CD4-positive, alpha-beta T cell (primary cell): ENCODE data around the gene SDC1. TPM values are rescaled to one million over a fixed set of nuclear protein-coding genes. Genes with fewer than 3 reads are reported as not detected.

Experiments
- ATAC-seq: fragments of 200-7000 bp; cut with Tn5 transposase; one replicate; pipeline ENCODE4 v1.10.0; 2022; ENCODE audit warnings: mild to moderate bottlenecking; ENCODE audit not compliant: poor library complexity
- CTCF ChIA-PET: fragments of 350-600 bp; sonication (Branson Sonifier 250); formaldehyde crosslinking; loops from one replicate; lab custom pipeline; 2021; ENCODE audit warnings: antibody characterized with exemption, inconsistent platforms; lab: Charles Lee
- POLR2A ChIA-PET: fragments of 350-600 bp; sonication (Branson Sonifier 250); formaldehyde crosslinking; loops from one replicate; lab custom pipeline; 2021; ENCODE audit warnings: antibody characterized with exemption, inconsistent platforms; lab: Charles Lee
- DNase-seq, 14 experiments: peaks; one replicate each; pipeline ENCODE4 v3.0.0-alpha.2; 2013 to 2020; ENCODE audit warnings: mixed read lengths in 2 of 14
- H3K27ac ChIP-seq, 2 donors: one replicate each; pipeline versions ENCODE4 v1.5.1 to v1.7.0; 2013; ENCODE audit warnings: low read length in 2 of 2, low read depth in 1 of 2, mild to moderate bottlenecking in 1 of 2
- H3K27me3 ChIP-seq, 2 experiments: 1 replicate in 1 of 2; 2 replicates in 1 of 2; pipeline versions ENCODE4 v1.6.1 to v1.7.0; 2013; ENCODE audit warnings: low read length in 2 of 2, control low read depth in 1 of 2, mild to moderate bottlenecking in 1 of 2, moderate library complexity in 1 of 2; ENCODE audit not compliant: insufficient read depth in 2 of 2, control insufficient read depth in 1 of 2
- H3K36me3 ChIP-seq: one replicate; pipeline ENCODE4 v1.6.1; 2013; ENCODE audit warnings: low read length, control low read depth; ENCODE audit not compliant: insufficient read depth
- H3K4me1 ChIP-seq: one replicate; pipeline ENCODE4 v1.6.1; 2013; ENCODE audit warnings: low read length, control low read depth; ENCODE audit not compliant: insufficient read depth
- H3K4me3 ChIP-seq: one replicate; pipeline ENCODE4 v1.5.1; 2013; ENCODE audit warnings: mild to moderate bottlenecking, low read length, moderate library complexity
- H3K9me3 ChIP-seq, 2 experiments: 1 replicate in 1 of 2; 2 replicates in 1 of 2; pipeline versions ENCODE4 v1.6.1 to v1.7.0; 2013; ENCODE audit warnings: low read length in 2 of 2, mild to moderate bottlenecking in 2 of 2, control low read depth in 1 of 2, moderate library complexity in 1 of 2; ENCODE audit not compliant: control insufficient read depth in 1 of 2, insufficient read depth in 1 of 2
- H3K27ac Mint-ChIP-seq: one replicate; pipeline ENCODE4 v1.8.0; 2020; ENCODE audit warnings: mixed read lengths
- H3K27me3 Mint-ChIP-seq: one replicate; pipeline ENCODE4 v1.8.0; 2021; ENCODE audit warnings: mixed read lengths
- H3K36me3 Mint-ChIP-seq: one replicate; pipeline ENCODE4 v1.8.0; 2021; ENCODE audit warnings: low read depth, mixed read lengths
- H3K4me1 Mint-ChIP-seq: one replicate; pipeline ENCODE4 v1.8.0; 2021; ENCODE audit warnings: low read depth, mixed read lengths
- H3K4me3 Mint-ChIP-seq: one replicate; pipeline ENCODE4 v1.8.0; 2020; ENCODE audit warnings: mild to moderate bottlenecking, mixed read lengths
- H3K9me3 Mint-ChIP-seq: one replicate; pipeline ENCODE4 v1.8.0; 2020; ENCODE audit warnings: mixed read lengths
- intact Hi-C, 2 experiments: fragments of 100-400 bp; cut with DNase I in 1 of 2; cut with micrococcal nuclease in 1 of 2; formaldehyde crosslinking; loops; one replicate each; pipeline versions ENCODE4 v1.15.1 to v1.9.0; 2023 to 2025; cut with DNase I, micrococcal nuclease
- total RNA-seq, 174 experiments: library from RNA in 2 of 174; stranded (reverse) in 2 of 174; gene quantifications; one replicate each; pipeline ENCODE4 v1.2.3 and lab custom pipeline; 2021 to 2026
- TF ChIP-seq, protein P1 (sequence below): fragments of 200-600 bp; IDR thresholded peaks from one replicate; pipeline ENCODE4 v1.8.0; 2022; ENCODE audit warnings: antibody characterized with exemption, mild to moderate bottlenecking

SDC1 gene
- total RNA-seq, 2 experiments from 2014 or later = not detected

DNA sequence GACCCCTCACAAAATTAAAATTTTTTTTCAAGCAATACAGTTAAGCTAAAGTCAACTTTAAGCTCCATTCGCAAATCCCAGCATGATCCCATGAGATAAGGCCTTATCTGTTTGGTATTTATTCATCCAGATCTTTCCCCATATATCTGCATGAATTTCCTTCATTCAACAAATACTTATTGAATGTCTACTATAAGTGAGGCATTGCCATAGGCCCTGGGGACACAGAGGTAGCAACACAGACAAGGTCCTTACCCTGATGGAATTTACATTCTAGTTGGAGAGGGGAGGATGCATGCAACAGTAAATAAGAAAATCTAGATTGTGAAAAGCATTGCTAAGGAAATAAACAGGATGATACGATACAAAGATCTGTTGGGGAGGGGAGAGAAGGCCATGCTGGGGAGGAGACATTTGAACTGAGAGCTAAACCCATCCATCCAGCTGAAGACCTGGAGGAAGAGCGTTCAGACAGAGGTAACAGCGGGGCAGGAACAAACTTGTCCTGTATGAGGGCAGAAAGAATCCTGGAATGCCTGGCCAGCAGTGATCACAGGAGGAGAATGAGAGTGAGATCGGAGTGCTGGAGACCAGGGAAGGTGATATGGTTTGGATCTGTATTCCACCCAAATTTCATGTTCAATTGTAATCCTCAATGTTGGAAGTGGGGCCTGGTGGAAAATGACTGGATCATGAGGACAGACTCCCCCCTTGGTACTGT is 71.6 kb downstream of the SDC1 start:
- Histone ChIP-seq H3K27me3 (peaks cover 11% of the 10 kb centered on the region in 2 experiments), H3K27ac (no peak overlapping the region), H3K9me3 (no peaks in the 10 kb centered on the region), H3K4me3 (no peak overlapping the region), H3K36me3 (no peaks in the 10 kb centered on the region), H3K4me1 (no peaks in the 10 kb centered on the region)
- POLR2A ChIA-PET = no interaction called here
- Mint-ChIP-seq H3K27me3 (peaks cover 30% of the 10 kb centered on the region), H3K4me3 (no peak overlapping the region), H3K9me3 (no peaks in the 10 kb centered on the region), H3K36me3 (no peaks in the 10 kb centered on the region), H3K27ac (no peak overlapping the region), H3K4me1 (no peaks in the 10 kb centered on the region)
- DNase-seq (no peak), ATAC-seq (no peak)
- intact Hi-C loops = no loop called here
- CTCF ChIA-PET = no interaction called here
- TF ChIP-seq, protein P1, sequence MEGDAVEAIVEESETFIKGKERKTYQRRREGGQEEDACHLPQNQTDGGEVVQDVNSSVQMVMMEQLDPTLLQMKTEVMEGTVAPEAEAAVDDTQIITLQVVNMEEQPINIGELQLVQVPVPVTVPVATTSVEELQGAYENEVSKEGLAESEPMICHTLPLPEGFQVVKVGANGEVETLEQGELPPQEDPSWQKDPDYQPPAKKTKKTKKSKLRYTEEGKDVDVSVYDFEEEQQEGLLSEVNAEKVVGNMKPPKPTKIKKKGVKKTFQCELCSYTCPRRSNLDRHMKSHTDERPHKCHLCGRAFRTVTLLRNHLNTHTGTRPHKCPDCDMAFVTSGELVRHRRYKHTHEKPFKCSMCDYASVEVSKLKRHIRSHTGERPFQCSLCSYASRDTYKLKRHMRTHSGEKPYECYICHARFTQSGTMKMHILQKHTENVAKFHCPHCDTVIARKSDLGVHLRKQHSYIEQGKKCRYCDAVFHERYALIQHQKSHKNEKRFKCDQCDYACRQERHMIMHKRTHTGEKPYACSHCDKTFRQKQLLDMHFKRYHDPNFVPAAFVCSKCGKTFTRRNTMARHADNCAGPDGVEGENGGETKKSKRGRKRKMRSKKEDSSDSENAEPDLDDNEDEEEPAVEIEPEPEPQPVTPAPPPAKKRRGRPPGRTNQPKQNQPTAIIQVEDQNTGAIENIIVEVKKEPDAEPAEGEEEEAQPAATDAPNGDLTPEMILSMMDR = no peak

DNA sequence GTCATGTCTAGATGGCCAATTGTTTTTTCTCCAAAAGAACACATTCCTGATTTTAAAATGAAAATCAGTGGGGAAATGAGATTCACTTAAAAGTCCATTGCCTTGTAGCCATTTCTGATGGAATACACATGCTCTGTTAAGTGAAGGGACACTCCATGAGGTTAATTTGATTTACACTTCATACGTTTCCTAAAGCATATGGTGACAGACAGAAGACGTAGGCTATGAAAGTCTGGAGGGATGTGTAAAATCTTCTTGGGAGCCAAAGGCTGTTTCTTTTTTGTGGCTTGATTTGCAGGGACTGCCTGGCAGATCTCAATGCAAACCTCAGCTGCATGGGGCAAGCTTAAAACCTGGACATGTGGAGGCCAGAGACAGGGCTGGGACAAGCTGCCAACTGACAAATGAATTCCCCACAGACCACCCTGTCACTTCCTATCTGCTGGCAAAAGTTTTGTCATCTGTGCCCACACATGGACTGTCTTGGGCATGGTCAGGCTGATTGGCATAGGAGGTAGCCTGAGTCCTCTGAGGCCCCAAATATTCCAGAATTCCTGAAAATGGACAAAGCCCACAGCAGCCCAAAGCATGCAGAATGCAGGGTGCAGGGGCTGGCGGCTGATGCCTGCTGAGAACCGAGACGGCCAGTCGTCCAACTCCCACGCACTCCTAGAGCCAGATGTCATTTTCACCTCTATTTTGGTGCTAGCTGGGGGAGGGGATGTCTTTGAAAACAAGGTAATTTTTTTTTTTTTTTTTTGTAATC is 73.9 kb downstream of the SDC1 start:
- Mint-ChIP-seq H3K36me3 (no peaks in the 10 kb centered on the region), H3K4me3 (no peak overlapping the region), H3K4me1 (no peaks in the 10 kb centered on the region), H3K27me3 (peaks cover 46% of the 10 kb centered on the region), H3K9me3 (no peaks in the 10 kb centered on the region), H3K27ac (no peak overlapping the region)
- POLR2A ChIA-PET = no interaction called here
- ATAC-seq = no peak
- intact Hi-C loops = no loop called here
- no peak overlapping the region for H3K4me3 ChIP-seq
- H3K27me3 ChIP-seq = peaks cover 10 to 14% of the 10 kb centered on the region in 2 experiments
- H3K27ac ChIP-seq = no peak overlapping the region
- H3K36me3 ChIP-seq = no peaks in the 10 kb centered on the region
- H3K9me3 ChIP-seq = no peaks in the 10 kb centered on the region
- TF ChIP-seq, protein P1 = no peak
- no peak for DNase-seq
- CTCF ChIA-PET = no interaction called here
- no peaks in the 10 kb centered on the region for H3K4me1 ChIP-seq

Other genes with a start within 250 kb of the SDC1 start
- 1 to 10 TPM; 2.8 to 3.2 TPM for gene WDR35, start 235.0 kb downstream of the SDC1 start, total RNA-seq
- gene MATN3, start 212.5 kb downstream of the SDC1 start, total RNA-seq = not detected
- 10 to 100 TPM; 59.4 to 62.0 TPM for gene LAPTM4A, start 173.5 kb downstream of the SDC1 start, total RNA-seq
- gene PUM2, start 125.7 kb upstream of the SDC1 start, total RNA-seq = 10 to 100 TPM; 94.9 to 95.4 TPM
- 10 to 100 TPM; 25.9 to 26.6 TPM for gene RHOB, start 221.9 kb upstream of the SDC1 start, total RNA-seq